HepG2 (cell line): ENCODE results near the gene RNPS1. TPM values are rescaled to one million over a fixed set of nuclear protein-coding genes. Genes with fewer than 3 reads are reported as not detected.

Experiments
- ATM ChIP-seq: fragments of 450-650 bp; IDR thresholded peaks from 2 replicates; pipeline ENCODE4 v1.7.1; 2017; ENCODE audit warnings: mild to moderate bottlenecking, borderline replicate concordance
- BORCS8-MEF2B ChIP-seq: sonication (generic); formaldehyde crosslinking; IDR thresholded peaks from 2 replicates; pipeline ENCODE4 v1.8.0; 2022; ENCODE audit warnings: mild to moderate bottlenecking, missing genetic modification reagents
- EP300 ChIP-seq, 3 experiments: sonication (generic) in 1 of 3; formaldehyde crosslinking in 1 of 3; IDR thresholded peaks; 2 replicates each; pipeline versions ENCODE4 v1.5.1 to v1.6.1; 2011 to 2020; ENCODE audit warnings: low read depth in 2 of 3, low read length in 2 of 3, borderline replicate concordance in 1 of 3, improper control_type of control experiment in 1 of 3, mild to moderate bottlenecking in 1 of 3, missing genetic modification reagents in 1 of 3, moderate library complexity in 1 of 3
- HNRNPLL ChIP-seq: fragments of 200-400 bp; formaldehyde crosslinking; IDR thresholded peaks from 2 replicates; pipeline ENCODE4 v1.6.1; 2017; ENCODE audit warnings: mild to moderate bottlenecking, low read depth, low read length; ENCODE audit not compliant: poor library complexity, severe bottlenecking
- HOXA3 ChIP-seq: sonication (generic); formaldehyde crosslinking; IDR thresholded peaks from 2 replicates; pipeline ENCODE4 v1.5.0; 2020; ENCODE audit warnings: missing genetic modification reagents
- MYPOP ChIP-seq: sonication (generic); formaldehyde crosslinking; IDR thresholded peaks from 2 replicates; pipeline ENCODE4 v1.8.1; 2023; ENCODE audit warnings: mild to moderate bottlenecking, moderate library complexity, missing genetic modification reagents
- NFKB2 ChIP-seq: sonication (generic); formaldehyde crosslinking; IDR thresholded peaks from 2 replicates; pipeline ENCODE4 v1.4.0; 2020; ENCODE audit warnings: missing genetic modification reagents, borderline replicate concordance
- PHF20 ChIP-seq: sonication (generic); formaldehyde crosslinking; IDR thresholded peaks from 2 replicates; pipeline ENCODE4 v1.5.0; 2020; ENCODE audit warnings: mild to moderate bottlenecking, missing genetic modification reagents
- PRPF4 ChIP-seq: fragments of 200-400 bp; formaldehyde crosslinking; IDR thresholded peaks from 2 replicates; pipeline ENCODE4 v1.6.1; 2016; ENCODE audit warnings: low read length, low read depth; ENCODE audit not compliant: poor library complexity, severe bottlenecking
- SNAPC5 ChIP-seq: sonication (generic); formaldehyde crosslinking; IDR thresholded peaks from 2 replicates; pipeline ENCODE4 v1.8.1; 2023; ENCODE audit warnings: mild to moderate bottlenecking, missing genetic modification reagents, borderline replicate concordance
- TERF1 ChIP-seq: sonication (generic); formaldehyde crosslinking; IDR thresholded peaks from 2 replicates; pipeline ENCODE4 v1.8.0; 2022; ENCODE audit warnings: mild to moderate bottlenecking, missing genetic modification reagents, moderate library complexity
- ZFX ChIP-seq: sonication (generic); formaldehyde crosslinking; IDR thresholded peaks from 2 replicates; pipeline ENCODE4 v1.4.0; 2020; ENCODE audit warnings: mild to moderate bottlenecking, low read depth, missing genetic modification reagents, moderate library complexity
- ZMAT3 ChIP-seq: sonication (generic); formaldehyde crosslinking; conservative IDR thresholded peaks from 2 replicates; pipeline ENCODE4 v1.7.0; 2021; ENCODE audit warnings: missing genetic modification reagents
- ZNF143 ChIP-seq: sonication (generic); formaldehyde crosslinking; IDR thresholded peaks from 2 replicates; pipeline ENCODE4 v1.4.0; 2020; ENCODE audit warnings: missing genetic modification reagents
- ZNF17 ChIP-seq: sonication (generic); formaldehyde crosslinking; IDR thresholded peaks from 2 replicates; pipeline ENCODE4 v1.5.0; 2020; ENCODE audit warnings: mild to moderate bottlenecking, missing genetic modification reagents
- ZNF276 ChIP-seq: sonication (generic); formaldehyde crosslinking; IDR thresholded peaks from 2 replicates; pipeline ENCODE4 v1.4.0; 2020; ENCODE audit warnings: mild to moderate bottlenecking, low read depth, missing genetic modification reagents
- ZNF430 ChIP-seq: sonication (generic); formaldehyde crosslinking; IDR thresholded peaks from 2 replicates; pipeline ENCODE4 v1.9.0; 2021; ENCODE audit warnings: mild to moderate bottlenecking, missing genetic modification reagents
- ZNF558 ChIP-seq: sonication (generic); formaldehyde crosslinking; IDR thresholded peaks from 2 replicates; pipeline ENCODE4 v1.9.0; 2022; ENCODE audit warnings: mild to moderate bottlenecking, missing genetic modification reagents, borderline replicate concordance
- ZNF704 ChIP-seq: sonication (generic); formaldehyde crosslinking; IDR thresholded peaks from 2 replicates; pipeline ENCODE4 v1.8.1; 2023; ENCODE audit warnings: mild to moderate bottlenecking, inconsistent platforms, moderate library complexity, missing genetic modification reagents, borderline replicate concordance
- polyA plus RNA-seq, 8 experiments: library from polyadenylated mRNA; depleted of rRNA in 3 of 8; stranded (reverse) in 7 of 8; unstranded in 1 of 8; fragments of >200 nt; fragmentation: Illumina TruSeq in 4 of 8; extraction: Trizol in 4 of 8; gene quantifications; 2 replicates each; pipeline versions ENCODE4 v1.2.1 to v1.2.3, GENCODE V29; 2011 to 2016; ENCODE audit warnings: low read depth in 4 of 8, missing spikeins in 1 of 8, mixed read lengths in 1 of 8; ENCODE audit not compliant: insufficient read depth in 1 of 8
- total RNA-seq, 5 experiments: library from RNA; depleted of rRNA; stranded (reverse); fragments of >200 nt; fragmentation: Illumina TruSeq; extraction: Trizol; gene quantifications; 2 replicates each; pipeline ENCODE4 v1.2.3, GENCODE V29; 2016; ENCODE audit warnings: low read depth in 1 of 5
- TF ChIP-seq, protein P1 (sequence below): sonication (generic); formaldehyde crosslinking; IDR thresholded peaks from 2 replicates; pipeline ENCODE4 v1.4.0; 2020; ENCODE audit warnings: low read depth, mild to moderate bottlenecking, missing genetic modification reagents

RNPS1 gene
- total and polyA plus RNA-seq, 2 of the 13 experiments (the other 11 are each of a cell fraction or from before 2014, with no cell fraction given): 126 to 133 TPM

- TF ChIP-seq EP300 (IDR thresholded peaks at IDR 0.05; ENCODE audit: low read depth in 2 of 2, low read length in 2 of 2) (no peak), EP300 (CRISPR knock-in tag; IDR thresholded peaks at IDR 0.05; ENCODE audit: borderline replicate concordance) (no peak), ZNF430 (CRISPR knock-in tag) (peak; percentile 83), HNRNPLL (peak; percentile 74), ATM (no peak), ZNF143 (peak; percentile 60), ZNF704 (CRISPR knock-in tag) (peak; percentile 68; the same call in 1 of the 2 replicates), ZMAT3 (CRISPR knock-in tag) (peak; percentile 83; the same call in 1 of the 2 replicates), ZFX (CRISPR knock-in tag) (peak; percentile 98), ZNF17 (CRISPR knock-in tag) (no peak), SNAPC5 (CRISPR knock-in tag) (peak; percentile 57; the same call in 1 of the 2 replicates), ZNF276 (CRISPR knock-in tag) (peak; percentile 61; the same call in 1 of the 2 replicates), TERF1 (no peak), MYPOP (CRISPR knock-in tag) (peak; percentile 93), PHF20 (peak; percentile 94), ZNF558 (CRISPR knock-in tag) (peak; percentile 72; the same call in 1 of the 2 replicates), HOXA3 (CRISPR knock-in tag) (peak; percentile 99), BORCS8-MEF2B (peak; percentile 81), PRPF4 (no peak), NFKB2 (peak; percentile 57)
- TF ChIP-seq, protein P1, sequence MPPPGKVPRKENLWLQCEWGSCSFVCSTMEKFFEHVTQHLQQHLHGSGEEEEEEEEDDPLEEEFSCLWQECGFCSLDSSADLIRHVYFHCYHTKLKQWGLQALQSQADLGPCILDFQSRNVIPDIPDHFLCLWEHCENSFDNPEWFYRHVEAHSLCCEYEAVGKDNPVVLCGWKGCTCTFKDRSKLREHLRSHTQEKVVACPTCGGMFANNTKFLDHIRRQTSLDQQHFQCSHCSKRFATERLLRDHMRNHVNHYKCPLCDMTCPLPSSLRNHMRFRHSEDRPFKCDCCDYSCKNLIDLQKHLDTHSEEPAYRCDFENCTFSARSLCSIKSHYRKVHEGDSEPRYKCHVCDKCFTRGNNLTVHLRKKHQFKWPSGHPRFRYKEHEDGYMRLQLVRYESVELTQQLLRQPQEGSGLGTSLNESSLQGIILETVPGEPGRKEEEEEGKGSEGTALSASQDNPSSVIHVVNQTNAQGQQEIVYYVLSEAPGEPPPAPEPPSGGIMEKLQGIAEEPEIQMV (CRISPR knock-in tag): peak; percentile 82; the same call in 1 of the 2 replicates
These were observed at the start of gene RNPS1 (continued) for GRCh38 chr16:2267913-2268666.
